HG02981 (cell line): ENCODE data around the gene SMURF2.
"Not testable (repeated sequence)": the region's sequence is repeated elsewhere in the genome, so short reads cannot be mapped to it uniquely, and the experiment has no call there.

Experiments
- ATAC-seq: cut with Tn5 transposase; IDR thresholded peaks from one replicate; pipeline ENCODE4 v1.9.1; 2021; ENCODE audit warnings: mild to moderate bottlenecking, moderate library complexity; ENCODE audit not compliant: unreplicated experiment

SMURF2 gene

GRCh38 chr17:64599187-64599676 is 62.9 kb downstream of the SMURF2 start:
- peak; percentile 87 for ATAC-seq

GRCh38 chr17:64598672-64599071 is 63.4 kb downstream of the SMURF2 start:
- ATAC-seq, result no peak

- ATAC-seq, result no peak
Observed at GRCh38 chr17:64596988-64597387, 65.1 kb downstream of the SMURF2 start.

GRCh38 chr17:64596439-64596838 is 65.7 kb downstream of the SMURF2 start:
- no peak for ATAC-seq

GRCh38 chr17:64591944-64592343 is 70.2 kb downstream of the SMURF2 start:
- no peak for ATAC-seq

- no peak for ATAC-seq
Observed at GRCh38 chr17:64585146-64585545, 77.0 kb downstream of the SMURF2 start.

- ATAC-seq, result no peak
Observed at GRCh38 chr17:64583038-64583437, 79.1 kb downstream of the SMURF2 start.

GRCh38 chr17:64580384-64581315 is 81.5 kb downstream of the SMURF2 start:
- ATAC-seq, result no peak

GRCh38 chr17:64579917-64580316 is 82.2 kb downstream of the SMURF2 start:
- no peak for ATAC-seq

- ATAC-seq, result not testable (repeated sequence)
Observed at GRCh38 chr17:64577025-64577424, 85.1 kb downstream of the SMURF2 start.

GRCh38 chr17:64575431-64575830 is 86.7 kb downstream of the SMURF2 start:
- no peak for ATAC-seq

- ATAC-seq, result no peak
Observed at GRCh38 chr17:64574646-64575045, 87.5 kb downstream of the SMURF2 start.

- no peak for ATAC-seq
Observed at GRCh38 chr17:64573214-64573613, 88.9 kb downstream of the SMURF2 start.

- ATAC-seq, result no peak
Observed at GRCh38 chr17:64572682-64573154, 89.4 kb downstream of the SMURF2 start.

GRCh38 chr17:64571746-64572145 is 90.4 kb downstream of the SMURF2 start:
- no peak for ATAC-seq

- no peak for ATAC-seq
Observed at GRCh38 chr17:64565563-64565962, 96.5 kb downstream of the SMURF2 start.

GRCh38 chr17:64564098-64564497 is 98.0 kb downstream of the SMURF2 start:
- no peak for ATAC-seq

GRCh38 chr17:64555281-64555680 is 106.8 kb downstream of the SMURF2 start:
- ATAC-seq, result no peak

- ATAC-seq, result no peak
Observed at GRCh38 chr17:64554028-64554637, 108.0 kb downstream of the SMURF2 start.

GRCh38 chr17:64551461-64551860 is 110.6 kb downstream of the SMURF2 start:
- ATAC-seq, result no peak

GRCh38 chr17:64547319-64547718 is 114.8 kb downstream of the SMURF2 start:
- no peak for ATAC-seq

- no peak for ATAC-seq
Observed at GRCh38 chr17:64546716-64547115, 115.4 kb downstream of the SMURF2 start.
